ENCODE data around the gene ATXN1. TPM values are rescaled to one million over a fixed set of nuclear protein-coding genes. Genes with fewer than 3 reads are reported as not detected.
A peak's percentile ranks its signal among the peaks of the same experiment; 100 is the strongest.
"Not testable (repeated sequence)": the region's sequence is repeated elsewhere in the genome, so short reads cannot be mapped to it uniquely, and the experiment has no call there.

The ATXN1 gene
- total RNA-seq, 2 donors from 2014 or later, result 21.6 to 25.4 TPM

DNA sequence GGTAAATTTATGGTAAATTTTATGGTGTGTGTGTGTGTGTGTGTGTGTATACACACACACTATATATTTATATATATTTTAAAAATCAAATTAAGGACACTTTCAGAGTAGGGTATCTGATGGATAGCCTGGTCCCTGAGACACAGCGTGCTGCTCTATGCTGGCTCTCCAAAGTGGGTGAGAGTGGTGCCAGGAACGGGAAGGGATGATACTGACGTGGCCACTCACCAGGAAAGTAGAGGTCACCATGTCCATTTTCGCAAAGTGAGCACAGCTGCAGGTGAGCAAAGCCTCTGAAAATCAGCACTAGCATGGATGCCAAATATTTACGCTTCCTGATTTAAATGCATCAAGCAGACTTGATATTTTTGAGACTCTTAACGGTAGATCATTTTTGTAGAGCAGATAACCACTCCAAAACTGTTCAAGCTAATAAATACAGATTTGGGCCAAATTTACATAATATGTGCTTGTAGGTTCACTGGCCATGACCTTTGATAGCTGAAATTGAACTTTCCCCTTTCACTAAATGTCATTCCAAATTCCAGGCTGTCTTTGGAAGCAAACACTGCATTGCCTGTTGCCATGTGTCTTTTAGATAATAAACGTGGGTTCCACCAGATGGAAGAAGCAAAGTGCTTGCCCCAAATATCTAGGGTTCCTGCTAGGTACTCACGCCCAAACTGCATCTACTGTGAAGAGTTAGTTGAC, 116.6 kb downstream of the ATXN1 start:
- DNase-seq (ENCODE audit: low spot score in 2 of 2), result no peak
- Mint-ChIP-seq H3K36me3 (peaks cover 4 to 13% of the 10 kb centered on the region in 2 donors), H3K27ac (no peak overlapping the region), H3K9me3 (peaks cover 0 to 4% of the 10 kb centered on the region in 2 donors)
- no peak for ATAC-seq

DNA sequence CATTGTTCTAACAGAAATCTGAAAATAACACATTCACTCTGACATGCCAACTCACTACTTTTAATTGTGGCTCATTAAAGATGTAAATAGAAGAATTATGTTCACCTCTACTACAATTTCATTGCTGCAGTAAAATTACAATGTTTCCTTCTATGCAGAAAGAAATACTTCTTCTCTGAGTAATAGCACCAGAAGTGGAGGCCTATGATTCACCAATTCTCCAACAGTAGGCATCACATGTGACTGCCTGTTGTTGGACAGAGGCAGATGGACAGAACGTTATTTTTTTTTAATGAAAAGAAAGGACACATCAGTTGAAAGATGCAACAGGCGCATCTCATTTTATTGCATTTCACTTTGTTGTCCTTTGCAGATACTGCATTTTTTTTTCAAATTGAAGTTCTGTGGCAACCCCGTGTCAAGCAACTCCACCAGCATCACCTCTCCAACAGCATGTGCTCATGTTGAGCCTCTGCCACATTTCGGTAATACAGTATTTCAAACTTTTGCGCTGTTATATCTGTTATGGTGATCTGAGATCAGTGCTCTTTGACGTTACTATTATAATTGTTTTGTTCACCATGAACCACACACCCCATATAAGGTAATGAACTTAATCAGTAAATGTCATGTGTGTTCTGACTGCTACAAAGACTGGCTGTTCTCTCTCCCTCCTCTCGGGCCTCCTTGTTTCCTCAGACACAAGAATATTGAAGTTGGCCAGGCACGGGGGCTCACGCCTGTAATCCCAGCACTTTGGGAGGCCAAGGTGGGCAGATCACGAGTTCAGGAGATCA, 121.4 kb downstream of the ATXN1 start:
- Mint-ChIP-seq H3K27ac (no peak overlapping the region), H3K9me3 (peaks cover 0 to 4% of the 10 kb centered on the region in 2 donors), H3K36me3 (peaks cover 4 to 20% of the 10 kb centered on the region in 2 donors)
- DNase-seq (ENCODE audit: low spot score in 2 of 2) (no peak), ATAC-seq (no peak)

DNA sequence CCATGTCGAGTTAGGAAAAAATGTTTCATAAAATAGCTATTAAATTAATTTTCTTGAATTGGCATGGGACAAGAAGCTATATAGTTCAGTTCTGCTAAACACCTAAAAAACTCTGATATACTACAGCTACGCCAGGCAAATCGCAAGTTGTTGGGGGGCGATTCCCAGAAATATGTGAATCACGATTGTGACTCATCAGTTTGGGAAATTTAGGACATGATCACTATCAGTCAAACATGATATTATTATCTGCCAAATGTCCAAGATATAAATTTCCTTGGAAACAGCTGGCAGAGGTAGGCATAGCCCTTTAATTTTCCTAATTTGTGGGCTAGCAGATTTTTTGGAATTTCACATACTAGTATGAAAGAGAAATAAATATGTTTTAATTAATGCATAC, 123.6 kb downstream of the ATXN1 start:
- H3K36me3 Mint-ChIP-seq, result peaks cover 4 to 20% of the 10 kb centered on the region in 2 donors
- no peak for DNase-seq (ENCODE audit: low spot score in 2 of 2)
- no peak overlapping the region for H3K27ac Mint-ChIP-seq
- H3K9me3 Mint-ChIP-seq, result peaks cover 0 to 4% of the 10 kb centered on the region in 2 donors
- ATAC-seq, result no peak

DNA sequence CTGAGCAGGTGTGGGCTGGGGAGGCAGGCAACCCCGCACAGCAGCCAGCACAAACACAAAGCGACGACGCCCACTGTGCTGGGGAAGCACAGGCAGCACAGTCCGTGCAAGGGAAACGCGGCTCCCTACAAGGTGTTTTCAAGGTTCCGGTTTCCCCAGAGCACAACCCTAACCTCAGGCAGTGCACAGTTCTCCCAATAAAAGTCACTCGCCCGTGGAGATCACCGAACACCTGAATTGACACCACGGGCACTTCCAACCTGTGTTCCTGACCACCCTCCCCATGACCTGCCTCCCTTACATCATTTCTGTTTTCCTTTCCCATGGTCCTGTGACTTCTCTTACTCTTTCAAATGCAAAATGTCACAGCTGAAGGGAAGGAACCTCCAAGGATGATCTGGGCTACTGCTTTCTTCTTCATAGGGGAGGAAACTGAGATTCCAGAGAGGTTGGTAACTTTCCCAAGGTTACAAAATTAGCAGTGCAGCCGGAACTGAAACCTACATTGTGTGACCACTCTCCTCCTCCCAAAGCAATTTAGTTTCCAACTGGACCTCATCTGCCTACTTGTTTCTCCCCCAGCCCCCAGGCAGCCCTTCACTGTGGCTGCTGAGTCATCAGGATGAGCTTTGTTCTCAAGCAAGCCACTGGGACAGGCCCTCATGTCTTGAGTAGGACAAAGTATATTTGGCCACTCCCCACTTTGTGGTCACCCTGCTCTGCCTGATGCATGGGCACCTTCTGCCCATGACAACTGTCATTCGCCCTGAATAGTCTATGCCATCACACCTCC, 125.3 kb downstream of the ATXN1 start:
- Mint-ChIP-seq H3K27ac (no peak overlapping the region), H3K36me3 (peaks cover 0 to 11% of the 10 kb centered on the region in 2 donors), H3K9me3 (no peaks in the 10 kb centered on the region)
- DNase-seq (ENCODE audit: low spot score in 2 of 2) (no peak), ATAC-seq (peak in 1 of 2 donors; percentile 89)

DNA sequence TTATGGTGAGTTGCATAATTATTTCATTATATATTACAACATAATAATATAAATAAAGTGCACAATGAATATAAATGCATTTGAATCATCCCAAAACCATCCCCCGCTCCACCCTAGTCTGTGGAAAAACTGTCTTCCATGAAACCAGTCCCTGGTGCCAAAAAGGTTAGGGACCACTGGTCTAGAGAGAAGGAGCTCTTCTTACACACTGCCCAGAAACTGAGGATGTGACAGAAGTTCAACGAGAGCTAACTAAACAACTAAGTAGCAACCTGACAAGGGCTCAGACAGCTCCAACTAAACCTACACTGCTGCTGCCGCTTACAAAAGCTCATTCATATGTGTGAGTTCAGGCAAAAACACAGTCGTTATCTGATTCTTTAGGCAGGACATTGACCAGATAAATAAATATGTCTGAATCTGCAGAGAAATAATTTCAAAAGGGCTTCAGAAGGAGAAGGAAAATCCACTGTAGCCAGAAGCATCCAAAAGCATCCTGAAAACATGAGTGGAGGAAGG, 125.9 kb downstream of the ATXN1 start:
- DNase-seq (ENCODE audit: low spot score in 2 of 2), result no peak
- no peak for ATAC-seq
- peaks cover 0 to 11% of the 10 kb centered on the region in 2 donors for H3K36me3 Mint-ChIP-seq
- H3K9me3 Mint-ChIP-seq, result no peaks in the 10 kb centered on the region
- H3K27ac Mint-ChIP-seq, result no peak overlapping the region

DNA sequence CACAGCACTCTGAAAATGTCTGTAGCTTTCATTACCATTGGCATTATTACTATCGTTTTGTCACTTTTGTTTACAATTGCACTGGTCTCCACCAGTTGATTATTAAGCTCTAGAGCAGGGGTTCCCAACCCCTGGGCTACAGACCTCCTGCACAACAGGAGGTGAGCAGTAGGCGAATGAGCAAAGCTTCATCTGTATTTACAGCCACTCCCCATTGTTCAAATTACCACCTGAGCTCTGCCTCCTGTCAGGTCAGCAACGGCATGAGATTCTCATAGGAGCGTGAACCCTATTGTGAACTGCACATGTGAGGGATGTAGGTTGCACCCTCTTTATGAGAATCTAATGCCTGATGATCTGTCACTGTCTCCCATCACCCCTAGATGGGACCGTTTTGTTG, 126.4 kb downstream of the ATXN1 start:
- Mint-ChIP-seq H3K27ac (no peak overlapping the region), H3K9me3 (no peaks in the 10 kb centered on the region), H3K36me3 (peaks cover 4 to 11% of the 10 kb centered on the region in 2 donors)
- DNase-seq (ENCODE audit: low spot score in 2 of 2) (no peak), ATAC-seq (no peak)

DNA sequence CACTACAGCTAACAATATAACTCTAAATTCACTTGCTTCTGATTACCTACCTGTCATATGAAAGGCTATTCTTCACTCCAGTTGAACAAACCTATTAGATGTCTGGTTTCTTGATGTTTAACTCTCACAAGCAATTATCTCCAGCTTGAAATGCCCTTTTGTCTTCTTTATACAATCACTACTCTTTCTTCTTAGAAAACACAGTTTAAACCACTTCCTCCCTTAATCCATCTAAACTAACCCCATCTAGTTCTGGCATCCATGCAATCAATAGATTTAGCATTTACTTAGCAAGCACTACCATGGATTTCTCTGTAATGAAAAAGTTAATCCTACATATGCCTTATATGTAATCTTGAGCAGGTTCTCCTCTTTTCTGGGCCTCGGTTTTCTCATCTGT, 127.3 kb downstream of the ATXN1 start:
- DNase-seq (ENCODE audit: low spot score in 2 of 2) (no peak), ATAC-seq (no peak)
- Mint-ChIP-seq H3K36me3 (peaks cover 4 to 12% of the 10 kb centered on the region in 2 donors), H3K9me3 (peaks cover 0 to 2% of the 10 kb centered on the region in 2 donors), H3K27ac (no peak overlapping the region)

DNA sequence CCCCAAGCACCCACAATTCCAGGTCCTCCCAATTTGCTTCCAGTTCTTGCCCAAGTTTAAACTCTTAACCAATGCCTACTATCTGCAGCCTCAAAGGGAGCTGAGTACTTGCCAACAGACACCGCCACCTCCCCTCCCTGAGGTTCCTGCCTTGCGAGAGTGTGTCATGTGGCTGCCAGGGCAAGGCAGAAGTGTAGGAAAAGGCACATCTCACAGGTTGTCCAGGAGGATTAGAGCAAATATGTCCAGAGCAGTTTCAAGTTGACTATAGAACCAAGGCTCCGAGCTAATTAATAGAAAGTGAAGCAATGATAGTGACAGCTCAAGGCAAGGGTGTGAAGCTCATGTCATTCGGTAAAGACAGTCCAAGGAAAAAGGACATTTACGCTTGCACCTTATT, 127.8 kb downstream of the ATXN1 start:
- Mint-ChIP-seq H3K36me3 (peaks cover 4 to 13% of the 10 kb centered on the region in 2 donors), H3K27ac (no peak overlapping the region), H3K9me3 (peaks cover 0 to 7% of the 10 kb centered on the region in 2 donors)
- DNase-seq (ENCODE audit: low spot score in 2 of 2) (no peak), ATAC-seq (no peak)

DNA sequence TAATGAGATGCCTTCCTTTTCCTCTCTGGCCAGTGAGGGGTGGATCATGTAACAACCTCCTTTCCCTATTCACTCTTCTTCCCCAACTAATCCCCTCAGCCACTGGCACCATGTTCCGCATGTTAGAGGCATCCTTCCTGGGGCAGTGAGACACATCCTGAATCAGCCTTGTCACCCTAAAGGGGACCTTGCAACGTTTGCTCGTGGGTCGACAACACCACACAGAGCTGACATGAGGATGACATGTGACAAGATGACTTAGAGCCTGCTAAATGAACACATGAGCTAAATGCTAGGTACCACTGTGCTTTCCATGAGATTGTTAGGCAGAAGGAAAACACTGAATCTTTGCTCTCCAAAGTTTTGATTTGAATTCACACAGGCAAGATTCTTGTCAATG, 129.2 kb downstream of the ATXN1 start:
- H3K36me3 Mint-ChIP-seq, result peaks cover 4 to 17% of the 10 kb centered on the region in 2 donors
- ATAC-seq (no peak), DNase-seq (ENCODE audit: low spot score in 2 of 2) (no peak)
- peaks cover 0 to 10% of the 10 kb centered on the region in 2 donors for H3K9me3 Mint-ChIP-seq
- no peak overlapping the region for H3K27ac Mint-ChIP-seq

DNA sequence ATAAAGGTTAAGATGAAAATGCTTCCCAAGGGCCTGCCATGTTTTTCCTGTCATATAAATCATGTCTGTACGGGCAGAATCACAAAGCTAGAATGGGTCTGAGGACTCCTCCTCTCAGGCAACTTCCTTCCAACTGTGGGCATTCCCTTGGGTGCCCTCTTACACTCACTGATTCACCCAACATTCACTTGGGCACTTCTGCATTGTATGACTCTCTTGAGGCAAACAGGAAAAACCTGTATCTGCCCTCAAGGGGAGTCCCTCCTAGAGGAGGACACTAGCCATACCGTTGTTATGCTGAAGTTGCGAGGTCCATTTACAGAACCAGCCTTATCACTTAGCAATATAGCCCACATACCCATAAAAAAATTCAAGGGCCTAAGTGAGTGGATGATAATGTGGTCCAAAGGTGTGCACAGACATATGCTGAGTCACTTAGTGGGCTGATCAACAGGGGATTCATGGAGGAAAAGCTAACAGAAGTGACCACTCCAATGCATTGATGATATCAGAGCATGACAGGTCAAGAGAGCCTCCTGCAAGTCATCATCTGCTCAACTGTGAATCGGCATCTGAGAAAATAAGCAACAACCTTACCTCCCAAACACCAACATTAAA, 131.1 kb downstream of the ATXN1 start:
- Mint-ChIP-seq H3K36me3 (peaks cover 4 to 17% of the 10 kb centered on the region in 2 donors), H3K27ac (no peak overlapping the region), H3K9me3 (peaks cover 0 to 10% of the 10 kb centered on the region in 2 donors)
- ATAC-seq (no peak), DNase-seq (ENCODE audit: low spot score in 2 of 2) (no peak)

DNA sequence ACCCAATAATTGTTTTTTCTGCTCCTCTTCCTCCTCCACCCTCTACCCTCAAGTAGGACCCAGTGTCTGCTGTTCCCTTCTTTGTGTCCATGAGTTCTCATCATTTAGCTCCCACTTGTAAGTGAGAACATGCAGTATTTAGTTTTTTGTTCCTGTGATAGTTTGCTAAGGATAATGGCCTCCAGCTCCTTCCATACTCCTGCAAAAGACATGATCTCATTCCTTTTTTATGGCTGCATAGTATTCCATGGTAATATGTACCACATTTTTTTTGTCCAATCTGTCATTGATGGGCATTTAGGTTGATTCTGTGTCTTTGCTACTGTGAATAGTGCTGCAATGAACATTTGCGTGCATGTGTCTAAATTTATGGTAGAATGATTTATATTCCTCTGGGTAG, 132.7 kb downstream of the ATXN1 start:
- not testable (repeated sequence) for H3K27ac Mint-ChIP-seq; DNase-seq (ENCODE audit: low spot score in 2 of 2); ATAC-seq; H3K9me3 Mint-ChIP-seq
- H3K36me3 Mint-ChIP-seq, result peaks cover 4 to 22% of the 10 kb centered on the region in 2 donors

DNA sequence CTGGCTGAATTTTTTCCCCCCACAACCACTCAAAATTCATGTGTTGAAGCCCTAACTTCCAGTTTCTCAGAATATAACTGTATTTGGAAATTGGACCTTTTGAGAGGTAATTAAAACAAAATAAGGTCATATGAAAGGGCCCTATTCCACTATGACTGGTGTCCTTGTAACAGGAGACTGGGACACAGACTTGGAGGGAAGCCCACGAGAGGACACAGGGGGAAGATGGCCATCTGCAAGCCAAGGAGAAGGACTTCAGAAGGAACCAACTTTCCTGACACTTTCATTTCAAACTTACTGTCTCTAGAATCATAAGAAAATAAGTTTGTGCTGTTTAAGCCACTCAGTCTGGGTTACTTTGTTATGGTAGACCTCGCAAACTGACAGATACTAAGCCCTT, 134.6 kb downstream of the ATXN1 start:
- Mint-ChIP-seq H3K36me3 (peaks cover 4 to 21% of the 10 kb centered on the region in 2 donors), H3K9me3 (peaks cover 4 to 10% of the 10 kb centered on the region in 2 donors), H3K27ac (no peak overlapping the region)
- ATAC-seq (no peak), DNase-seq (ENCODE audit: low spot score in 2 of 2) (no peak)

DNA sequence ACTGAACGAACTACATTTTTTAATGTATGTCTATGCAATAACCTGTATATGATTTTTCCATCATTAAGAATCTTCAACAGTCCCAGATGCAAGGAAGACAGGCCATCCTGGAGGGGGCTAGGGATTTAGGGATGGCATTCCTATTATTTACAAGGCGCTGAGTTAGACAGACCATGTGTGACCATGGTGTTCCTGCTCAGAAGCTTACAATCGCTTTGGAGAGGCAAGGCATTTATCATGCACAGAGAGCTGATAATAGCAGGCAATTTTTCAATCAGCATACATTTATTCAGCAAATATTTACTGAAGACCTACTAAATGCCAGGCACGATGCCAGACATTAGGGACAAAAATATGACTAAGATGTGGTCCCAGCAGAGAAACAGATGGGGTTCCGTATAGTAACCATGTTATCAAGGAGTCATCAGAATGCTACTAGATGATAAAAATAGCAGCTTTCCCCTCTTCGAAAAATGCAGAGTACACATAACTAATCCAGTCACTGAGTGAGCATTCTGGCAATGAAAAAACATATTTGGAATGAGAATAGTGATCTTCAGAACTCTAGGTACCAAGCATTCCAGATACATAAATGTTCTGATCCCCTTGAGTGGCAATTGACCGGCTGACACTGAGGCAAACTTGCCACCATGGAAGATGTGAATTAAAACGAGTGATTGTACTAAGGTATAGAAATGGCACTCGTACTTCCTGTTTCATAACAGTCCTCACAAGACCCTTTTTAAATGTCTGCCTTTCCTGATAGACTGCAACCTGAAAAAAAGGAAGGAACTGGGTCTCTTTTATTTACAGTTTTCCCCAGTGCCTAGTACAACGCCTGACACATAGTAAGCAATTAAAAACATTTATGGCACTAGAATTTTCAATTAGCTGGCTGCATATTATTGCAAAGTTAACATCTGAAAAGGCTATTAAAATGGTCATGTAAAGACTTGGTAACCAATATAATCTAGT, 135.7 kb downstream of the ATXN1 start:
- DNase-seq (ENCODE audit: low spot score in 2 of 2), result no peak
- peaks cover 4 to 10% of the 10 kb centered on the region in 2 donors for H3K9me3 Mint-ChIP-seq
- no peak overlapping the region for H3K27ac Mint-ChIP-seq
- ATAC-seq, result no peak
- peaks cover 4 to 21% of the 10 kb centered on the region in 2 donors for H3K36me3 Mint-ChIP-seq

DNA sequence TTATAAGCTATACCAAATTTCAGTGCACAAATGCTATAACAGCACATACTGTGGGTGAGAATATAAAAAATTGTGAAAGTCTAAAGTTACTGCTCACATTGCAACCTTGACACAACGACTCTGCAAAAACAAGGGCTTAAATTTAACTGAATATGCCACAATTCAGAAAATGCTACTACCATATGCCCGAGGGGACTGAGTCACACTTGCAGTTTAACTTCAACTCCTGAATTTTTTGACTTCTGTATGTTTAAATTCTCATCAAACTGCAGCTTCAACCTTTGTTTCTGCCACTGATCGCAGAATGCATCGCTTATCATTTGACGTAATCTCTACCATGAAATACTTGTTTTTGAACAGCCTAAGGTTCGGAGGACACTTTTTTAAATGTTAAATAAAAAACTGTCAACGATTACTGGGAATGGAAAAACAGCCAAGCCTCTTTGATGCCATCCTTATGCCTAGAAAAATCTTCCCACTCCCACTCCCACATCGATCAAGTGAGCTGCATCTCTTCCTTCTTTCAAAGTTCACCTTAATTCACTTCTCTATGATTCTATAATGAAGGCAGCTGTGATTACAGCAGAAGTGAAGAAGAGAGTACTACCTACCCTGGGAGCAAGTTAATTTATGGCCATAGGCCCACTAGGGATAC, 136.5 kb downstream of the ATXN1 start:
- no peak for ATAC-seq
- no peak for DNase-seq (ENCODE audit: low spot score in 2 of 2)

DNA sequence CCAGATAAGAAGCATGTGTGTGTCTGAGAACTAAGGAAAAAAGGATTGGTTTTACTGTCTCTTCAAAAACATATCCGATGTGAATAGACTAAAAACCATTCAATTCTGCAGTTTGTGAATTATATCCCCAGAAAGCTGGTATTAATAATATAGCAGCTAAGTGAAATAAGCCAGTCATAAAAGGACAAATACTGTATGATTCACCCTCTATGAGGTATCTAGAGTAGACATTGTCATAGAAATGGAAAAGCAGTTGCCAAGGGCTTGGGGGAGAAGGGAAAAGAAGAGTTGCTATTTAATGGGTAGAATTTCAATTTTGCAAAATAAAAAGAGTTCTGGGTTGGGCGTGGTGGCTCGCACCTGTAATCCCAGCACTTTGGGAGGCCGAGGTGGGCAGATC, 137.5 kb downstream of the ATXN1 start:
- Mint-ChIP-seq H3K27ac (peak overlapping the region in 1 of 2 donors; percentile 7), H3K9me3 (peaks cover 4 to 5% of the 10 kb centered on the region in 2 donors), H3K36me3 (peaks cover 0 to 15% of the 10 kb centered on the region in 2 donors)
- DNase-seq (ENCODE audit: low spot score in 2 of 2) (no peak), ATAC-seq (peak in 1 of 2 donors; percentile 59)

More for the DNA sequence above, 136.5 kb downstream of the ATXN1 start:
- Mint-ChIP-seq H3K27ac (no peak overlapping the region), H3K36me3 (peaks cover 0 to 21% of the 10 kb centered on the region in 2 donors), H3K9me3 (peaks cover 4 to 10% of the 10 kb centered on the region in 2 donors)
